ENCODE results near the gene D2HGDH. TPM values are rescaled to one million over a fixed set of nuclear protein-coding genes. Genes with fewer than 3 reads are reported as not detected.

Gene D2HGDH
- total and polyA plus RNA-seq, 2 of the 13 experiments (the other 11 are each of a cell fraction or from before 2014, with no cell fraction given): 19.2 to 20.3 TPM

- TF ChIP-seq ZBTB14 (CRISPR knock-in tag; IDR thresholded peaks at IDR 0.05) (no peak; the same call in 1 of the 2 replicates), KLF12 (CRISPR knock-in tag; IDR thresholded peaks at IDR 0.05; ENCODE audit: borderline replicate concordance) (peak; percentile 51), MBNL3 (CRISPR knock-in tag; conservative IDR thresholded peaks at IDR 0.05) (no peak; the same call in 1 of the 2 replicates), TEAD3 (CRISPR knock-in tag; optimal IDR thresholded peaks at IDR 0.05; ENCODE audit: borderline replicate concordance) (peak; percentile 13), ZBTB39 (CRISPR knock-in tag; IDR thresholded peaks at IDR 0.05) (peak; percentile 70; the same call in 1 of the 2 replicates), ZNF652 (CRISPR knock-in tag; IDR thresholded peaks at IDR 0.05; ENCODE audit: borderline replicate concordance, low read depth) (no peak), NR3C1 (CRISPR knock-in tag; IDR thresholded peaks at IDR 0.05) (no peak), GATAD1 (CRISPR knock-in tag; IDR thresholded peaks at IDR 0.05) (peak; percentile 94), DMTF1 (CRISPR knock-in tag; IDR thresholded peaks at IDR 0.05) (0 out of 2 replicates have a peak, but pooled peaks have one; percentile 67), TIGD3 (CRISPR knock-in tag; IDR thresholded peaks at IDR 0.05; ENCODE audit: borderline replicate concordance) (peak; percentile 79; the same call in 1 of the 2 replicates), HOXD1 (CRISPR knock-in tag; IDR thresholded peaks at IDR 0.05) (peak; percentile 22; the same call in 1 of the 2 replicates), CAMTA2 (CRISPR knock-in tag; IDR thresholded peaks at IDR 0.05; ENCODE audit: borderline replicate concordance) (peak; percentile 71), CHD4 (IDR thresholded peaks at IDR 0.05; ENCODE audit: borderline replicate concordance, low read length) (no peak), ZBTB43 (CRISPR knock-in tag; conservative IDR thresholded peaks at IDR 0.05) (peak; percentile 73; the same call in 1 of the 2 replicates), GRHL1 (CRISPR knock-in tag; conservative IDR thresholded peaks at IDR 0.05) (no peak; the same call in 1 of the 2 replicates), CERS6 (CRISPR knock-in tag; IDR thresholded peaks at IDR 0.05) (no peak), ZNF44 (CRISPR knock-in tag; IDR thresholded peaks at IDR 0.05) (no peak)
Measured at GRCh38 chr2:241686650-241687425, 47.6 kb upstream of the D2HGDH start, which contains the start of gene DTYMK (continued).

Data from HepG2 (cell line).